Measurements from ENCODE around the gene ZNF516.

GRCh38 chr18:76322686-76323085, 172.4 kb downstream of the ZNF516 start:
- TF ChIP-seq POLR2A (IDR thresholded peaks at IDR 0.05) (no peak), POLR2AphosphoS5 (IDR thresholded peaks at IDR 0.05) (no peak)
